Measurements from ENCODE around the gene ZNF546.

Gene ZNF546

GRCh38 chr19:40056505-40056904 lies 59.6 kb downstream of the ZNF546 start:
- no peak for DNase-seq

GRCh38 chr19:40057166-40057565 lies 60.3 kb downstream of the ZNF546 start:
- no peak for DNase-seq

GRCh38 chr19:40059624-40060023 lies 62.8 kb downstream of the ZNF546 start:
- DNase-seq, result no peak

GRCh38 chr19:40070058-40070457 lies 73.2 kb downstream of the ZNF546 start:
- no peak for DNase-seq
